GM21723 (cell line): ENCODE results near the gene MYO18B.

Source experiments
- ATAC-seq: cut with Tn5 transposase; IDR thresholded peaks from one replicate; pipeline ENCODE4 v1.9.1; 2021; ENCODE audit warnings: mild to moderate bottlenecking, moderate library complexity; ENCODE audit not compliant: unreplicated experiment

Gene MYO18B

GRCh38 chr22:25748140-25748539 lies 6.2 kb downstream of the MYO18B start:
- no peak for ATAC-seq

GRCh38 chr22:25748704-25749103 lies 6.7 kb downstream of the MYO18B start:
- ATAC-seq = no peak

GRCh38 chr22:25749420-25750169 lies 7.6 kb downstream of the MYO18B start:
- peak; percentile 62 for ATAC-seq

- ATAC-seq = no peak
These were observed 8.7 kb downstream of the MYO18B start for GRCh38 chr22:25750569-25751173.

GRCh38 chr22:25751174-25751581 lies 9.2 kb downstream of the MYO18B start:
- no peak for ATAC-seq

GRCh38 chr22:25752615-25753214 lies 10.7 kb downstream of the MYO18B start:
- no peak for ATAC-seq

GRCh38 chr22:25753252-25753651 lies 11.3 kb downstream of the MYO18B start:
- no peak for ATAC-seq

- no peak for ATAC-seq
These were observed 12.7 kb downstream of the MYO18B start for GRCh38 chr22:25754527-25755202.

GRCh38 chr22:25757686-25758085 lies 15.7 kb downstream of the MYO18B start:
- no peak for ATAC-seq

- ATAC-seq = no peak
These were observed 16.3 kb downstream of the MYO18B start for GRCh38 chr22:25758316-25758715.

- no peak for ATAC-seq
These were observed 17.8 kb downstream of the MYO18B start for GRCh38 chr22:25759825-25760231.

- ATAC-seq = no peak
These were observed 18.3 kb downstream of the MYO18B start for GRCh38 chr22:25760294-25760693.

GRCh38 chr22:25760848-25761595 lies 19.0 kb downstream of the MYO18B start:
- ATAC-seq = no peak

- ATAC-seq = no peak
These were observed 20.2 kb downstream of the MYO18B start for GRCh38 chr22:25762147-25762546.

GRCh38 chr22:25763239-25763777 lies 21.3 kb downstream of the MYO18B start:
- no peak for ATAC-seq

- no peak for ATAC-seq
These were observed 22.5 kb downstream of the MYO18B start for GRCh38 chr22:25764270-25765015.

- ATAC-seq = no peak
These were observed 23.0 kb downstream of the MYO18B start for GRCh38 chr22:25765016-25765367.

- ATAC-seq = no peak
These were observed 23.8 kb downstream of the MYO18B start for GRCh38 chr22:25765801-25766200.

GRCh38 chr22:25766418-25766817 lies 24.4 kb downstream of the MYO18B start:
- ATAC-seq = no peak

- ATAC-seq = no peak
These were observed 28.3 kb downstream of the MYO18B start for GRCh38 chr22:25770333-25770732.
